HG03108 (cell line): ENCODE results near the gene FOXO6.

ENCODE experiments used
- ATAC-seq: cut with Tn5 transposase; IDR thresholded peaks from one replicate; pipeline ENCODE4 v1.9.1; 2021; ENCODE audit warnings: moderate library complexity; ENCODE audit not compliant: unreplicated experiment

FOXO6 gene

GRCh38 chr1:41397020-41397419, 35.8 kb downstream of the FOXO6 start:
- no peak for ATAC-seq

- ATAC-seq = no peak
Measured at GRCh38 chr1:41397753-41398330, 36.6 kb downstream of the FOXO6 start.

- no peak for ATAC-seq
Measured at GRCh38 chr1:41399145-41399795, 38.0 kb downstream of the FOXO6 start.

GRCh38 chr1:41400225-41400624, 39.0 kb downstream of the FOXO6 start:
- ATAC-seq = no peak

GRCh38 chr1:41401899-41402298, 40.7 kb downstream of the FOXO6 start:
- no peak for ATAC-seq

- no peak for ATAC-seq
Measured at GRCh38 chr1:41404308-41404761, 43.1 kb downstream of the FOXO6 start.

GRCh38 chr1:41407664-41408252, 46.5 kb downstream of the FOXO6 start:
- no peak for ATAC-seq

GRCh38 chr1:41408691-41409090, 47.5 kb downstream of the FOXO6 start:
- no peak for ATAC-seq

GRCh38 chr1:41409825-41410224, 48.6 kb downstream of the FOXO6 start:
- no peak for ATAC-seq

GRCh38 chr1:41410462-41410861, 49.2 kb downstream of the FOXO6 start:
- ATAC-seq = no peak

GRCh38 chr1:41411229-41411628, 50.0 kb downstream of the FOXO6 start:
- no peak for ATAC-seq

GRCh38 chr1:41412748-41413147, 51.5 kb downstream of the FOXO6 start:
- no peak for ATAC-seq

GRCh38 chr1:41413748-41414281, 52.6 kb downstream of the FOXO6 start:
- ATAC-seq = no peak

- no peak for ATAC-seq
Measured at GRCh38 chr1:41414296-41414695, 53.1 kb downstream of the FOXO6 start.

GRCh38 chr1:41414716-41415306, 53.6 kb downstream of the FOXO6 start:
- ATAC-seq = no peak

- no peak for ATAC-seq
Measured at GRCh38 chr1:41416081-41416480, 54.8 kb downstream of the FOXO6 start.

GRCh38 chr1:41416552-41417334, 55.5 kb downstream of the FOXO6 start:
- ATAC-seq = no peak

- ATAC-seq = no peak
Measured at GRCh38 chr1:41417335-41417682, 56.1 kb downstream of the FOXO6 start.

GRCh38 chr1:41417746-41418145, 56.5 kb downstream of the FOXO6 start:
- no peak for ATAC-seq

GRCh38 chr1:41418857-41419583, 57.8 kb downstream of the FOXO6 start:
- ATAC-seq = no peak
